ENCODE results near the gene ESR1. TPM values are rescaled to one million over a fixed set of nuclear protein-coding genes. Genes with fewer than 3 reads are reported as not detected.

The ESR1 gene
- polyA plus RNA-seq, 3 donors = 0.12 to 0.24 (median 0.23) TPM

- H3K36me3 ChIP-seq (replicated peaks in 1 of 2; ENCODE audit: control insufficient read depth in 1 of 2, insufficient read depth in 2 of 2, low read length in 2 of 2) = no peaks in the 10 kb centered on the region
- no peak for DNase-seq
- peak overlapping the region in 1 of 7 donors; percentile 42 for H3K27ac Mint-ChIP-seq
- no peaks in the 10 kb centered on the region for H3K79me2 ChIP-seq (ENCODE audit: insufficient read depth, low read length)
- peaks cover 4 to 8% of the 10 kb centered on the region in 2 donors for H3K4me1 ChIP-seq (ENCODE audit: control insufficient read depth in 1 of 2, insufficient read depth in 2 of 2, low read length in 2 of 2)
- H3K27ac ChIP-seq (ENCODE audit: low read depth in 1 of 2, low read length in 2 of 2) = no peak overlapping the region
- intact Hi-C loops (cut with micrococcal nuclease) = no loop called here
- no peak for TF ChIP-seq CTCF (IDR thresholded peaks at IDR 0.05)
- peaks cover 0 to 2% (median 0%) of the 10 kb centered on the region in 7 donors for H3K9me3 Mint-ChIP-seq
- H3K27me3 ChIP-seq (ENCODE audit: control insufficient read depth in 2 of 2, insufficient read depth in 2 of 2, low read length in 2 of 2) = no peaks in the 10 kb centered on the region
- no peaks in the 10 kb centered on the region for H3K9me3 ChIP-seq (replicated peaks in 1 of 2; ENCODE audit: control insufficient read depth in 1 of 2, insufficient read depth in 1 of 2, low read length in 2 of 2)
- WGBS (ENCODE audit: insufficient coverage) = 100% methylated on average over 1 of the region's 4 CpGs
- no peak overlapping the region for H3K4me3 Mint-ChIP-seq
- H4K20me1 ChIP-seq (ENCODE audit: insufficient read depth, low read length) = no peaks in the 10 kb centered on the region
- no peak overlapping the region for H3K9ac ChIP-seq (ENCODE audit: insufficient read depth, low read length, poor library complexity, severe bottlenecking)
- no peak overlapping the region for H2AFZ ChIP-seq (ENCODE audit: insufficient read depth, low read depth, low read length, poor library complexity, severe bottlenecking)
- H3K27me3 Mint-ChIP-seq (ENCODE audit: low read depth in 3 of 3) = peaks cover 0 to 3% (median 0%) of the 10 kb centered on the region in 3 donors
- H3K4me3 ChIP-seq (replicated peaks in 1 of 3; ENCODE audit: low read depth in 2 of 3, low read length in 3 of 3) = no peak overlapping the region
- H3K36me3 Mint-ChIP-seq = no peaks in the 10 kb centered on the region
- peaks cover 15% of the 10 kb centered on the region for H3K4me1 Mint-ChIP-seq
- no peak overlapping the region for H3K4me2 ChIP-seq (replicated peaks; ENCODE audit: extremely low read depth, low read length, poor library complexity, severe bottlenecking)
Measured at GRCh38 chr6:152107973-152108372, 300.5 kb downstream of the ESR1 start.

- Histone ChIP-seq H3K4me2 (replicated peaks; ENCODE audit: extremely low read depth, low read length, poor library complexity, severe bottlenecking) (no peak overlapping the region), H3K9ac (ENCODE audit: insufficient read depth, low read length, poor library complexity, severe bottlenecking) (no peak overlapping the region), H3K27me3 (ENCODE audit: control insufficient read depth in 2 of 2, insufficient read depth in 2 of 2, low read length in 2 of 2) (no peaks in the 10 kb centered on the region), H4K20me1 (ENCODE audit: insufficient read depth, low read length) (no peaks in the 10 kb centered on the region), H3K4me3 (replicated peaks in 1 of 3; ENCODE audit: low read depth in 2 of 3, low read length in 3 of 3) (no peak overlapping the region), H3K9me3 (replicated peaks in 1 of 2; ENCODE audit: control insufficient read depth in 1 of 2, insufficient read depth in 1 of 2, low read length in 2 of 2) (no peaks in the 10 kb centered on the region), H3K36me3 (replicated peaks in 1 of 2; ENCODE audit: control insufficient read depth in 1 of 2, insufficient read depth in 2 of 2, low read length in 2 of 2) (no peaks in the 10 kb centered on the region), H3K27ac (ENCODE audit: low read depth in 1 of 2, low read length in 2 of 2) (no peak overlapping the region), H2AFZ (ENCODE audit: insufficient read depth, low read depth, low read length, poor library complexity, severe bottlenecking) (peak overlapping the region; percentile 15), H3K4me1 (ENCODE audit: control insufficient read depth in 1 of 2, insufficient read depth in 2 of 2, low read length in 2 of 2) (peaks cover 4 to 8% of the 10 kb centered on the region in 2 donors), H3K79me2 (ENCODE audit: insufficient read depth, low read length) (no peaks in the 10 kb centered on the region)
- H3K27ac Mint-ChIP-seq = no peak overlapping the region
- H3K4me1 Mint-ChIP-seq = peaks cover 15% of the 10 kb centered on the region
- H3K9me3 Mint-ChIP-seq = peaks cover 0 to 2% (median 0%) of the 10 kb centered on the region in 7 donors
- H3K27me3 Mint-ChIP-seq (ENCODE audit: low read depth in 3 of 3) = peaks cover 0 to 4% (median 0%) of the 10 kb centered on the region in 3 donors
- 52% methylated on average over 15 of the region's 20 CpGs for WGBS (ENCODE audit: insufficient coverage)
- TF ChIP-seq CTCF (IDR thresholded peaks at IDR 0.05) = no peak
- DNase-seq = no peak
- no peak overlapping the region for H3K4me3 Mint-ChIP-seq
- no peaks in the 10 kb centered on the region for H3K36me3 Mint-ChIP-seq
- intact Hi-C loops (cut with micrococcal nuclease) = no loop called here
Measured at GRCh38 chr6:152110886-152111820, 303.7 kb downstream of the ESR1 start.

Measured in CD14-positive monocyte (primary cell).